Measurements from ENCODE around the gene ENDOV. TPM values are rescaled to one million over a fixed set of nuclear protein-coding genes. Genes with fewer than 3 reads are reported as not detected.
"Not testable (repeated sequence)": the region's sequence is repeated elsewhere in the genome, so short reads cannot be mapped to it uniquely, and the experiment has no call there.

Gene ENDOV
- total RNA-seq, 1 experiment from 2014 or later = 10.4 TPM

- Histone ChIP-seq H3K27me3 (no peaks in the 10 kb centered on the region), H3K4me1 (peaks cover 17% of the 10 kb centered on the region), H3K36me3 (no peaks in the 10 kb centered on the region), H3K27ac (no peak overlapping the region), H3K9me3 (replicated peaks) (no peaks in the 10 kb centered on the region), H3K4me3 (no peak overlapping the region)
- DNase-seq = no peak
Measured at GRCh38 chr17:80396157-80397033, 18.6 kb upstream of the ENDOV start.

DNA sequence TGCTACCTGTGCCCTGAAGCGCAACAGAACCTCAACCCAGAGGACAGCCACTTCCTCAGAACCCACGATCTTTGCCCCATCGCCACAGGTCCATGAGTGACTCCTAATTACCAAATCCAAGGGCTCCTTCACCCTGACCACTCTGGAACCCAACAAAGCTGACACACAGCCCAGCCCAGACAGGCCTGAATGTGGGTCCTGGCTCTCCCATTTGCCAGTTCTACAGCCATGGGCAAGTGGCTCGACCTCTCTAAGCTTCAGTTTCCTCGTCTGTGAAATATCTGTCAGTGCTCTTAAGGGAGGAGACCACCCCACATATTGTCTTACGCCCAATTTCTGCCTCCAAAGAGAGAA is 18.0 kb upstream of the ENDOV start:
- DNase-seq = no peak

GRCh38 chr17:80397686-80398085 is 17.3 kb upstream of the ENDOV start:
- Histone ChIP-seq H3K36me3 (no peaks in the 10 kb centered on the region), H3K9me3 (replicated peaks) (no peaks in the 10 kb centered on the region), H3K27ac (no peak overlapping the region), H3K4me1 (peaks cover 17% of the 10 kb centered on the region), H3K4me3 (no peak overlapping the region), H3K27me3 (no peaks in the 10 kb centered on the region)
- no peak for DNase-seq

More for the DNA sequence above, 18.0 kb upstream of the ENDOV start:
- Histone ChIP-seq H3K4me3 (no peak overlapping the region), H3K9me3 (replicated peaks) (no peaks in the 10 kb centered on the region), H3K27ac (no peak overlapping the region), H3K36me3 (no peaks in the 10 kb centered on the region), H3K27me3 (no peaks in the 10 kb centered on the region), H3K4me1 (peaks cover 17% of the 10 kb centered on the region)

- not testable (repeated sequence) for H3K4me1 ChIP-seq; H3K36me3 ChIP-seq; H3K27ac ChIP-seq; DNase-seq; H3K4me3 ChIP-seq; H3K9me3 ChIP-seq (replicated peaks); H3K27me3 ChIP-seq
Measured at GRCh38 chr17:80401086-80401485, 13.9 kb upstream of the ENDOV start.

- H3K4me3 ChIP-seq; H3K9me3 ChIP-seq (replicated peaks); H3K36me3 ChIP-seq; H3K4me1 ChIP-seq; DNase-seq; H3K27ac ChIP-seq; H3K27me3 ChIP-seq: not testable (repeated sequence)
Measured at GRCh38 chr17:80402102-80402501, 12.9 kb upstream of the ENDOV start.

GRCh38 chr17:80402959-80403358 is 12.0 kb upstream of the ENDOV start:
- Histone ChIP-seq H3K4me1 (no peaks in the 10 kb centered on the region), H3K36me3 (no peaks in the 10 kb centered on the region), H3K4me3 (no peak overlapping the region), H3K9me3 (replicated peaks) (no peaks in the 10 kb centered on the region), H3K27ac (no peak overlapping the region), H3K27me3 (0 out of 2 replicates have a peak, but pooled peaks cover 3% of the 10 kb centered on the region)
- DNase-seq = no peak

DNA sequence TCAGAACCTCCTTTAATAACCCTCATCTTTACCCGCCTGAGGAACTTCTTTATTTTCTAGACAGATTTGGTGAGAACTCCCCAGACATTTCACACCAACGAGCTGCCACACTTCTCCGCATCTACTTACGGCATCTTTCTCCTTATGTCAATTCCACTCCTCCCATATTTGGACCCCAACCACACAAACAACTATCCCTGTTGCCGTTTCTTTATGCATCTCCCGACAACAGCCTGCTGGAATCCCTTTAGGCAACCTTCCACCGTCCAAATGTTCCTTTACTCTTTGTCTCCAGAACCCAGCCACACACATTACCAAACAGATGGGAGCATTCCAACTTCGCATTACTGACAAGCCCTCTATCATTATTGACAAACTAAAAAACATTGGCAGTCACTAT is 8.8 kb upstream of the ENDOV start:
- H3K9me3 ChIP-seq (replicated peaks) = no peaks in the 10 kb centered on the region
- no peaks in the 10 kb centered on the region for H3K36me3 ChIP-seq
- H3K4me1 ChIP-seq = no peaks in the 10 kb centered on the region
- no peak overlapping the region for H3K4me3 ChIP-seq
- no peak overlapping the region for H3K27ac ChIP-seq
- no peak for DNase-seq
- H3K27me3 ChIP-seq = 0 out of 2 replicates have a peak, but pooled peaks cover 3% of the 10 kb centered on the region

- H3K4me1 ChIP-seq; H3K27ac ChIP-seq; H3K4me3 ChIP-seq; H3K36me3 ChIP-seq; DNase-seq; H3K9me3 ChIP-seq (replicated peaks); H3K27me3 ChIP-seq: not testable (repeated sequence)
Measured at GRCh38 chr17:80407917-80408316, 7.0 kb upstream of the ENDOV start.

DNA sequence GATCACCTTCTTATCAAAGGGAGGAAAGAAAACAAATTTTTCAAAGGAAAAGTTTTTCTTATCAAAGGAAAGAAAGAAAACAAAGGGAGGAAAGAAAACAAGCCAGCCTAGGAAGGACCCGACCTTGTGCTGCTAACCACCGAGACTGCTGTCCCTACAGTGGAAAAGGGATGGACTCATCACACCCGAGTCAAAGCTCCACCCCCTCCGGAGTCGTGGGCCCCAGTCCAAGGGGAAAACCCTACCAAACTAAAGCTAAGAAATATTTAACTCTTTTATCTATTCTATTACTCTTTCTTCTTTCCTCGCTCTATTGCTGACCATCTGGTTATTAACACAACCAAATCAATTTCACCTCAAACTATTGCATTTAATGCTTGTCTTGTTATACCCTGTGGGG is 6.1 kb upstream of the ENDOV start:
- H3K27me3 ChIP-seq = 0 out of 2 replicates have a peak, but pooled peaks cover 3% of the 10 kb centered on the region
- H3K4me3 ChIP-seq = no peak overlapping the region
- H3K4me1 ChIP-seq = no peaks in the 10 kb centered on the region
- H3K9me3 ChIP-seq (replicated peaks) = no peaks in the 10 kb centered on the region
- H3K36me3 ChIP-seq = no peaks in the 10 kb centered on the region
- no peak for DNase-seq
- no peak overlapping the region for H3K27ac ChIP-seq

- H3K27ac ChIP-seq = no peak overlapping the region
- no peaks in the 10 kb centered on the region; the same call in 1 of the 2 replicates for H3K4me1 ChIP-seq
- H3K4me3 ChIP-seq = no peak overlapping the region
- H3K27me3 ChIP-seq = 0 out of 2 replicates have a peak, but pooled peaks cover 3% of the 10 kb centered on the region
- no peak for DNase-seq
- H3K9me3 ChIP-seq (replicated peaks) = no peaks in the 10 kb centered on the region
- H3K36me3 ChIP-seq = no peaks in the 10 kb centered on the region
Measured at GRCh38 chr17:80409626-80410025, 5.3 kb upstream of the ENDOV start.

DNA sequence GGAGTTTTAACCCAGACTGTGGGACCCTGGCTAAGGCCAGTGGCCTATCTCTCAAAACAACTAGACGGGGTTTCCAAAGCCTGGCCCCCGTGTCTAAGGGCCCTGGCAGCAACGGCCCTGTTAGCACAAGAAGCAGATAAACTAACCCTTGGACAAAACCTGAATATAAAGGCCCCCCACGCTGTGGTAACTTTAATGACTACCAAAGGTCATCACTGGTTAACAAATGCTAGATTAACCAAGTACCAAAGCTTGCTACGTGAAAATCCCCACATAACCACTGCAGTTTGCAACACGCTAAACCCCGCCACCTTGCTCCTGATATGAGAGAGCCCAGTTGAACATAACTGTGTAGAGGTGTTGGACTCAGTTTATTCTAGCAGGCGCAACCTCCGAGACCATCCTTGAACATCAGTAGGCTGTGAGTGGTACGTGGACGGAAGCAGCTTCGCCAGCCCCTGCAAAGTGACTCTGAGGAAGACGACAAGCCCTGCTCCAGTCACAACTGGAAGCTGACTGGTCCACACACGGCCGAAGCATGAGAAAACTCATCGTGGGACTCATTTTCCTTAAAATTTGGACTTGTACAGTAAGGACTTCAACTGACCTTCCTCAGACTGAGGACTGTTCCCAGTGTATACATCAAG is 4.4 kb upstream of the ENDOV start:
- H3K27me3 ChIP-seq; H3K36me3 ChIP-seq; H3K27ac ChIP-seq; DNase-seq; H3K9me3 ChIP-seq (replicated peaks); H3K4me1 ChIP-seq; H3K4me3 ChIP-seq: not testable (repeated sequence)

GRCh38 chr17:80413771-80414507 is 1.0 kb upstream of the ENDOV start:
- H3K4me3 ChIP-seq = peak overlapping the region; percentile 89; the same call in 1 of the 2 replicates
- no peak overlapping the region for H3K27ac ChIP-seq
- no peaks in the 10 kb centered on the region for H3K27me3 ChIP-seq
- DNase-seq = no peak
- no peaks in the 10 kb centered on the region; the same call in 1 of the 2 replicates for H3K4me1 ChIP-seq
- H3K9me3 ChIP-seq (replicated peaks) = no peaks in the 10 kb centered on the region
- peaks cover 7% of the 10 kb centered on the region; the same call in 1 of the 2 replicates for H3K36me3 ChIP-seq

- H3K4me1 ChIP-seq = no peaks in the 10 kb centered on the region; the same call in 1 of the 2 replicates
- no peak overlapping the region for H3K27ac ChIP-seq
- peak overlapping the region; percentile 89 for H3K4me3 ChIP-seq
- peaks cover 7% of the 10 kb centered on the region; the same call in 1 of the 2 replicates for H3K36me3 ChIP-seq
- no peak for DNase-seq
- H3K27me3 ChIP-seq = no peaks in the 10 kb centered on the region
- no peaks in the 10 kb centered on the region for H3K9me3 ChIP-seq (replicated peaks)
Measured at GRCh38 chr17:80414508-80414802, 512 bp upstream of the ENDOV start.

- no peaks in the 10 kb centered on the region for H3K9me3 ChIP-seq (replicated peaks)
- no peaks in the 10 kb centered on the region for H3K27me3 ChIP-seq
- H3K36me3 ChIP-seq = peaks cover 7% of the 10 kb centered on the region; the same call in 1 of the 2 replicates
- H3K4me1 ChIP-seq = no peaks in the 10 kb centered on the region; the same call in 1 of the 2 replicates
- no peak for DNase-seq
- H3K27ac ChIP-seq = peak overlapping the region; percentile 80
- H3K4me3 ChIP-seq = peak overlapping the region; percentile 89
Measured at GRCh38 chr17:80415626-80416137, 715 bp downstream of the ENDOV start.

Data from SJCRH30 (cell line).